HEK293 (cell line): ENCODE data around the gene RHOBTB3.

ENCODE experiments used
- GFI1B ChIP-seq: fragments of 450-650 bp; formaldehyde crosslinking; IDR thresholded peaks from 2 replicates; pipeline ENCODE4 v1.5.1; 2016; ENCODE audit warnings: missing biosample characterization, missing genetic modification characterization
- GLIS2 ChIP-seq: fragments of 450-650 bp; formaldehyde crosslinking; IDR thresholded peaks from 2 replicates; pipeline ENCODE4 v1.5.1; 2016; ENCODE audit warnings: missing biosample characterization, missing genetic modification characterization
- IKZF3 ChIP-seq: fragments of 450-650 bp; IDR thresholded peaks from 2 replicates; pipeline ENCODE4 v1.5.0; 2018; ENCODE audit warnings: missing biosample characterization, mild to moderate bottlenecking, missing genetic modification characterization, moderate library complexity
- OSR2 ChIP-seq: fragments of 450-650 bp; formaldehyde crosslinking; IDR thresholded peaks from 2 replicates; pipeline ENCODE4 v1.5.1; 2016; ENCODE audit warnings: missing biosample characterization, missing genetic modification characterization
- SP7 ChIP-seq: fragments of 450-650 bp; formaldehyde crosslinking; IDR thresholded peaks from 2 replicates; pipeline ENCODE4 v1.5.1; 2016; ENCODE audit warnings: missing biosample characterization, missing genetic modification characterization
- ZBTB17 ChIP-seq: fragments of 450-650 bp; formaldehyde crosslinking; IDR thresholded peaks from 2 replicates; pipeline ENCODE4 v1.5.1; 2016; ENCODE audit warnings: missing biosample characterization, missing genetic modification characterization
- ZBTB7A ChIP-seq: fragments of 450-650 bp; formaldehyde crosslinking; IDR thresholded peaks from 2 replicates; pipeline ENCODE4 v1.5.1; 2016; ENCODE audit warnings: low read depth, missing biosample characterization, missing genetic modification characterization
- ZIC2 ChIP-seq: fragments of 450-650 bp; formaldehyde crosslinking; IDR thresholded peaks from 2 replicates; pipeline ENCODE4 v1.5.1; 2016; ENCODE audit warnings: missing biosample characterization, missing genetic modification characterization
- ZNF10 ChIP-seq: fragments of 450-650 bp; formaldehyde crosslinking; IDR thresholded peaks from 2 replicates; pipeline ENCODE4 v1.5.1; 2017; ENCODE audit warnings: missing biosample characterization, missing genetic modification characterization
- ZNF138 ChIP-seq: fragments of 450-650 bp; formaldehyde crosslinking; IDR thresholded peaks from 2 replicates; pipeline ENCODE4 v1.5.1; 2016; ENCODE audit warnings: missing biosample characterization, missing genetic modification characterization, borderline replicate concordance
- ZNF148 ChIP-seq: fragments of 450-650 bp; formaldehyde crosslinking; IDR thresholded peaks from 2 replicates; pipeline ENCODE4 v1.5.0; 2017; ENCODE audit warnings: missing biosample characterization, missing genetic modification characterization, borderline replicate concordance
- ZNF2 ChIP-seq: fragments of 450-650 bp; formaldehyde crosslinking; IDR thresholded peaks from 2 replicates; pipeline ENCODE4 v1.5.1; 2016; ENCODE audit warnings: missing biosample characterization, missing genetic modification characterization
- ZNF335 ChIP-seq: fragments of 450-650 bp; formaldehyde crosslinking; conservative IDR thresholded peaks from 2 replicates; pipeline ENCODE4 v1.5.1; 2016; ENCODE audit warnings: missing biosample characterization, missing genetic modification characterization
- ZNF394 ChIP-seq: fragments of 450-650 bp; formaldehyde crosslinking; IDR thresholded peaks from 2 replicates; pipeline ENCODE4 v1.5.1; 2016; ENCODE audit warnings: missing biosample characterization, missing genetic modification characterization, mild to moderate bottlenecking, moderate library complexity, borderline replicate concordance
- ZNF548 ChIP-seq: fragments of 450-650 bp; formaldehyde crosslinking; IDR thresholded peaks from 2 replicates; pipeline ENCODE4 v1.5.1; 2016; ENCODE audit warnings: missing biosample characterization, missing genetic modification characterization
- ZNF623 ChIP-seq: fragments of 450-650 bp; formaldehyde crosslinking; IDR thresholded peaks from 2 replicates; pipeline ENCODE4 v1.5.1; 2016; ENCODE audit warnings: missing biosample characterization, missing genetic modification characterization
- ZNF692 ChIP-seq: fragments of 450-650 bp; formaldehyde crosslinking; IDR thresholded peaks from 2 replicates; pipeline ENCODE4 v1.5.1; 2016; ENCODE audit warnings: missing biosample characterization, missing genetic modification characterization
- ZNF791 ChIP-seq: fragments of 450-650 bp; formaldehyde crosslinking; IDR thresholded peaks from 2 replicates; pipeline ENCODE4 v1.5.1; 2016; ENCODE audit warnings: missing biosample characterization, missing genetic modification characterization
- ZNF837 ChIP-seq: fragments of 450-650 bp; formaldehyde crosslinking; IDR thresholded peaks from 2 replicates; pipeline ENCODE4 v1.5.1; 2016; ENCODE audit warnings: missing biosample characterization, missing genetic modification characterization
- ZSCAN30 ChIP-seq: fragments of 450-650 bp; IDR thresholded peaks from 2 replicates; pipeline ENCODE4 v1.5.1; 2018; ENCODE audit warnings: missing biosample characterization, mild to moderate bottlenecking, missing genetic modification characterization, moderate library complexity
- TF ChIP-seq, protein P1 (sequence below): fragments of 450-650 bp; formaldehyde crosslinking; IDR thresholded peaks from 2 replicates; pipeline ENCODE4 v1.5.1; 2016; ENCODE audit warnings: missing biosample characterization, missing genetic modification characterization
- TF ChIP-seq, protein P2 (sequence below): fragments of 450-650 bp; IDR thresholded peaks from 2 replicates; pipeline ENCODE4 v1.5.1; 2018; ENCODE audit warnings: missing biosample characterization, mild to moderate bottlenecking, missing genetic modification characterization
- TF ChIP-seq, protein P3 (sequence below): fragments of 450-650 bp; formaldehyde crosslinking; IDR thresholded peaks from 2 replicates; pipeline ENCODE4 v1.5.1; 2016; ENCODE audit warnings: missing biosample characterization, missing genetic modification characterization, borderline replicate concordance
- TF ChIP-seq, protein P4 (sequence below): fragments of 450-650 bp; formaldehyde crosslinking; IDR thresholded peaks from 2 replicates; pipeline ENCODE4 v1.5.1; 2016; ENCODE audit warnings: missing biosample characterization, missing genetic modification characterization

The RHOBTB3 gene

DNA sequence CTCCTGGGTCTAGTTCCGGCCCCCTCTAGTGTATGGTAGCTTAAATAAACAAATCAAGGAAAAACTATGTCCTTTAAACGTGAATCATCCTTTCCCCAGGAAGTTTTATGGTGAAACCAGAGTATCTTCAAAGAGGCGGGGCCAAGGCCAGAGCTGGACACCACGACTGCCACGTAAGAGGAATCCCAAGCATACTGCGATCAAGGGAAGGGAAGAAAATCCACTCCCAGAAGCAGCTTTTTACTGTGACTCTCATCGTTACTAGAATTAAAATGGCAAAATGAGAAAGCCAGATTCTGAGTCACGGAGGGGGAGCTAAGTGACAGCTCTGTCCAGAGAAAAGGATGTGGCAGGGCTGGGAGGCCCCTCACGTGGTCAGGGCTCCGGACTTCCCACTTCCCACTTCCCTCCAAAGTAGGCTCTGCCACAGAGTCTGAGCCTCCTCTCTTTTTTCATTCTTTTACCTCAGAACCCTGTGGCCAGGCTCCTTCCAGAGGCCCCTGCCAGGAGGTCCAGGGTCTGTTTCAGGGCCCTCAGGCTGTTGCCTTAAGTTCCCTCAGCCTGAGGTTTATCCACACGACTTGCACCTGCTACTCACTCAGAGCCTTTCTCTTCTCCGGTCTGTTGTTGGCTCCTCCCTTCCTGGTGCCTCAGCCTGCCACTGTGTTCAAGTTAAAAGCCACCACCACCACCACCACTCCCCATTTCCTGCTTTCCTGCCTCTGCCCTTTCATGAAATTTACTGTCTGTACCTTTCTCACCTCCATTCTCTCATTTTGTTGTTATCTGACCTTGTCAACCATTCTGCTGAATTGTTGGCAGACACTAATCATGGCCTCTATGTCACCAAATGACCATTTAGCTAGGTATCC, 92.8 kb downstream of the RHOBTB3 start (continued):
- TF ChIP-seq, protein P1, sequence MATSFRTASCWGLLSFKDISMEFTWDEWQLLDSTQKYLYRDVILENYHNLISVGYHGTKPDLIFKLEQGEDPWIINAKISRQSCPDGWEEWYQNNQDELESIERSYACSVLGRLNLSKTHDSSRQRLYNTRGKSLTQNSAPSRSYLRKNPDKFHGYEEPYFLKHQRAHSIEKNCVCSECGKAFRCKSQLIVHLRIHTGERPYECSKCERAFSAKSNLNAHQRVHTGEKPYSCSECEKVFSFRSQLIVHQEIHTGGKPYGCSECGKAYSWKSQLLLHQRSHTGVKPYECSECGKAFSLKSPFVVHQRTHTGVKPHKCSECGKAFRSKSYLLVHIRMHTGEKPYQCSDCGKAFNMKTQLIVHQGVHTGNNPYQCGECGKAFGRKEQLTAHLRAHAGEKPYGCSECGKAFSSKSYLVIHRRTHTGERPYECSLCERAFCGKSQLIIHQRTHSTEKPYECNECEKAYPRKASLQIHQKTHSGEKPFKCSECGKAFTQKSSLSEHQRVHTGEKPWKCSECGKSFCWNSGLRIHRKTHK (tag by site-specific recombination), result no peak
- TF ChIP-seq GFI1B (tag by site-specific recombination), result peak; percentile 68; the same call in 1 of the 2 replicates
- no peak for TF ChIP-seq ZNF548 (tag by site-specific recombination)
- TF ChIP-seq ZNF10 (tag by site-specific recombination), result peak; percentile 68
- peak; percentile 43; the same call in 1 of the 2 replicates for TF ChIP-seq ZSCAN30 (tag by site-specific recombination)
- TF ChIP-seq ZNF791 (tag by site-specific recombination), result no peak
- TF ChIP-seq, protein P2, sequence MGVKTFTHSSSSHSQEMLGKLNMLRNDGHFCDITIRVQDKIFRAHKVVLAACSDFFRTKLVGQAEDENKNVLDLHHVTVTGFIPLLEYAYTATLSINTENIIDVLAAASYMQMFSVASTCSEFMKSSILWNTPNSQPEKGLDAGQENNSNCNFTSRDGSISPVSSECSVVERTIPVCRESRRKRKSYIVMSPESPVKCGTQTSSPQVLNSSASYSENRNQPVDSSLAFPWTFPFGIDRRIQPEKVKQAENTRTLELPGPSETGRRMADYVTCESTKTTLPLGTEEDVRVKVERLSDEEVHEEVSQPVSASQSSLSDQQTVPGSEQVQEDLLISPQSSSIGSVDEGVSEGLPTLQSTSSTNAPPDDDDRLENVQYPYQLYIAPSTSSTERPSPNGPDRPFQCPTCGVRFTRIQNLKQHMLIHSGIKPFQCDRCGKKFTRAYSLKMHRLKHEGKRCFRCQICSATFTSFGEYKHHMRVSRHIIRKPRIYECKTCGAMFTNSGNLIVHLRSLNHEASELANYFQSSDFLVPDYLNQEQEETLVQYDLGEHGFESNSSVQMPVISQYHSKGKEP, result no peak
- no peak for TF ChIP-seq ZNF623 (tag by site-specific recombination)
- peak; percentile 81 for TF ChIP-seq ZIC2 (tag by site-specific recombination)
- no peak for TF ChIP-seq ZNF148 (tag by site-specific recombination)
- TF ChIP-seq ZNF692 (tag by site-specific recombination), result peak; percentile 48; the same call in 1 of the 2 replicates
- peak; percentile 58 for TF ChIP-seq GLIS2 (tag by site-specific recombination)
- TF ChIP-seq ZNF2 (tag by site-specific recombination), result no peak
- no peak for TF ChIP-seq ZNF138 (tag by site-specific recombination)
- TF ChIP-seq ZNF837 (tag by site-specific recombination), result no peak
- no peak for TF ChIP-seq ZBTB7A (tag by site-specific recombination)
- TF ChIP-seq OSR2 (tag by site-specific recombination), result peak; percentile 93
- TF ChIP-seq IKZF3, result 0 out of 2 replicates have a peak, but pooled peaks have one; percentile 20
- TF ChIP-seq, protein P3, sequence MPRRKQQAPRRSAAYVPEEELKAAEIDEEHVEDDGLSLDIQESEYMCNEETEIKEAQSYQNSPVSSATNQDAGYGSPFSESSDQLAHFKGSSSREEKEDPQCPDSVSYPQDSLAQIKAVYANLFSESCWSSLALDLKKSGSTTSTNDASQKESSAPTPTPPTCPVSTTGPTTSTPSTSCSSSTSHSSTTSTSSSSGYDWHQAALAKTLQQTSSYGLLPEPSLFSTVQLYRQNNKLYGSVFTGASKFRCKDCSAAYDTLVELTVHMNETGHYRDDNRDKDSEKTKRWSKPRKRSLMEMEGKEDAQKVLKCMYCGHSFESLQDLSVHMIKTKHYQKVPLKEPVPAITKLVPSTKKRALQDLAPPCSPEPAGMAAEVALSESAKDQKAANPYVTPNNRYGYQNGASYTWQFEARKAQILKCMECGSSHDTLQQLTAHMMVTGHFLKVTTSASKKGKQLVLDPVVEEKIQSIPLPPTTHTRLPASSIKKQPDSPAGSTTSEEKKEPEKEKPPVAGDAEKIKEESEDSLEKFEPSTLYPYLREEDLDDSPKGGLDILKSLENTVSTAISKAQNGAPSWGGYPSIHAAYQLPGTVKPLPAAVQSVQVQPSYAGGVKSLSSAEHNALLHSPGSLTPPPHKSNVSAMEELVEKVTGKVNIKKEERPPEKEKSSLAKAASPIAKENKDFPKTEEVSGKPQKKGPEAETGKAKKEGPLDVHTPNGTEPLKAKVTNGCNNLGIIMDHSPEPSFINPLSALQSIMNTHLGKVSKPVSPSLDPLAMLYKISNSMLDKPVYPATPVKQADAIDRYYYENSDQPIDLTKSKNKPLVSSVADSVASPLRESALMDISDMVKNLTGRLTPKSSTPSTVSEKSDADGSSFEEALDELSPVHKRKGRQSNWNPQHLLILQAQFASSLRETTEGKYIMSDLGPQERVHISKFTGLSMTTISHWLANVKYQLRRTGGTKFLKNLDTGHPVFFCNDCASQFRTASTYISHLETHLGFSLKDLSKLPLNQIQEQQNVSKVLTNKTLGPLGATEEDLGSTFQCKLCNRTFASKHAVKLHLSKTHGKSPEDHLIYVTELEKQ, result no peak
- peak; percentile 73 for TF ChIP-seq ZNF335 (tag by site-specific recombination)
- TF ChIP-seq ZBTB17 (tag by site-specific recombination), result peak; percentile 77
- TF ChIP-seq, protein P4, sequence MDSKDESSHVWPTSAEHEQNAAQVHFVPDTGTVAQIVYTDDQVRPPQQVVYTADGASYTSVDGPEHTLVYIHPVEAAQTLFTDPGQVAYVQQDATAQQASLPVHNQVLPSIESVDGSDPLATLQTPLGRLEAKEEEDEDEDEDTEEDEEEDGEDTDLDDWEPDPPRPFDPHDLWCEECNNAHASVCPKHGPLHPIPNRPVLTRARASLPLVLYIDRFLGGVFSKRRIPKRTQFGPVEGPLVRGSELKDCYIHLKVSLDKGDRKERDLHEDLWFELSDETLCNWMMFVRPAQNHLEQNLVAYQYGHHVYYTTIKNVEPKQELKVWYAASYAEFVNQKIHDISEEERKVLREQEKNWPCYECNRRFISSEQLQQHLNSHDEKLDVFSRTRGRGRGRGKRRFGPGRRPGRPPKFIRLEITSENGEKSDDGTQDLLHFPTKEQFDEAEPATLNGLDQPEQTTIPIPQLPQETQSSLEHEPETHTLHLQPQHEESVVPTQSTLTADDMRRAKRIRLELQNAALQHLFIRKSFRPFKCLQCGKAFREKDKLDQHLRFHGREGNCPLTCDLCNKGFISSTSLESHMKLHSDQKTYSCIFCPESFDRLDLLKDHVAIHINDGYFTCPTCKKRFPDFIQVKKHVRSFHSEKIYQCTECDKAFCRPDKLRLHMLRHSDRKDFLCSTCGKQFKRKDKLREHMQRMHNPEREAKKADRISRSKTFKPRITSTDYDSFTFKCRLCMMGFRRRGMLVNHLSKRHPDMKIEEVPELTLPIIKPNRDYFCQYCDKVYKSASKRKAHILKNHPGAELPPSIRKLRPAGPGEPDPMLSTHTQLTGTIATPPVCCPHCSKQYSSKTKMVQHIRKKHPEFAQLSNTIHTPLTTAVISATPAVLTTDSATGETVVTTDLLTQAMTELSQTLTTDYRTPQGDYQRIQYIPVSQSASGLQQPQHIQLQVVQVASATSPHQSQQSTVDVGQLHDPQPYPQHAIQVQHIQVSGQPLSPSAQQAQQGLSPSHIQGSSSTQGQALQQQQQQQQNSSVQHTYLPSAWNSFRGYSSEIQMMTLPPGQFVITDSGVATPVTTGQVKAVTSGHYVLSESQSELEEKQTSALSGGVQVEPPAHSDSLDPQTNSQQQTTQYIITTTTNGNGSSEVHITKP (tag by site-specific recombination), result peak; percentile 83
- peak; percentile 12; the same call in 1 of the 2 replicates for TF ChIP-seq ZNF394 (tag by site-specific recombination)
- peak; percentile 47; the same call in 1 of the 2 replicates for TF ChIP-seq SP7 (tag by site-specific recombination)
